NAMALWA (cell line): Measurements from ENCODE around the gene CD44.

ENCODE experiments used
- DNase-seq: peaks from one replicate; pipeline ENCODE4 v3.0.0-alpha.2; 2015; ENCODE audit warnings: low spot score

The CD44 gene

DNA sequence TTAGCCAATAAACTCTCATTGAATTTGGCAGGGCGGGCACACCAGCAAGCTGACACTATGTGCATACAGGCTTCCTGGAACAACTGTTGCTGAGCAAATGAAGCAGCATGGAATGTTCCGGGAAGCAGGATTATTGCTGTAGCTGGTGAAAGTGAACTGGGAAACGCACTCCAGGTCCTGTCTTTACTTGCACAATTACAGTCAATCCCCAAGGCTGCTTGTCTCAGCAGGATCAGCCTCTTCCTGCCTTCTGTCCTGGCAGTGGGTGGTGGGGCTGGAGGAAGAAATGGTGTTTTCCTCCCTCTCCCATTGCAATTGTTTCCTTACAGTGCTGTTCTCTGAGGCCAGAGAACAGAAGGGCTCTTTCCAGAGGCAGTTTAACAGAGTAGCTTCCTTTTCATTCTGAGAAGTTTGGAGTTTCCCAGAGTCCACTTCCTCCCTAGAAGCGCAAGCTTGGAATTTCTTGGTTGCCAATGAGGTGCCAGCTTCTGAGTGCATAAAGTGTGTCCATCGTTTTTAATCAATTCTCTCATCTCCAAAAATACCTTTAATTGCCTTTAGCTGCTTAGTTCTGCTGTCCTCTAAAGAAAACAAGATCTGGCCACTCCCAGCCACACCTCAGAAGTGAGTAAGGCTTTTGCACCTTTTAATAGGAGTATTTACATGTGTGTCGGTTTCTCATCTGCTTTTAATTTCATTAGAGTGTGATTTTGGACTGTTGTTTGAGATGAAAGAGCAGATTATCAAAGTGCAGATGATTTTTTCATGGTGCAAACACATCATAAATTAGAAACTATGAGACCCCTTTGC lies 19.9 kb downstream of the CD44 start:
- DNase-seq = no peak

DNA sequence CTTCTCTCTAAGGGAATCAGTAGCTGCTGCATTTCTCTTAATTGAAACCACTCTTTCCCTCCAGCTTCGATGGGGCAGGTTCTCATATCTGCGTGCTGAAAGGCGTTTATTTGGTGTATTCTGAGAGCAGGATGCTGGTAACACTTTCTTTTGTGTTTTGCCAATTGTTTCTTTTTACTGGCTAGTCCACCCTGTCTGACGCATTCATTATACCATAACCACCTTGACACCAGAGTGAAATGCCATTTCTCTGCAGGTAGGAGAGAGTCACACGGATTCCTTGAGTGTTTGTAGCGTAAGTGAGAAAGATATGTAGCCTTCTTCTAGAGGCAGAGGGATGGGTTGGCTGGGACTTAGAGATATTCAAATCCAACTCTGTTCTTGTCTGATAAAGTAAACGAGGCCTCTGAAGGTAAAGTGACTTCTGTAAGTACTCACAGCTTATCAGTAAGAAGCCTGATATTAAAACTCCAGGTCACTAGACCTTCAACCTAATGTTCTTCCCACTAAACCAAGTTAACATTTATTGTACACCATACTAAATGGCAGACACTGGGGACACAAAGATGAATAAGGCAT lies 21.4 kb downstream of the CD44 start:
- no peak for DNase-seq

DNA sequence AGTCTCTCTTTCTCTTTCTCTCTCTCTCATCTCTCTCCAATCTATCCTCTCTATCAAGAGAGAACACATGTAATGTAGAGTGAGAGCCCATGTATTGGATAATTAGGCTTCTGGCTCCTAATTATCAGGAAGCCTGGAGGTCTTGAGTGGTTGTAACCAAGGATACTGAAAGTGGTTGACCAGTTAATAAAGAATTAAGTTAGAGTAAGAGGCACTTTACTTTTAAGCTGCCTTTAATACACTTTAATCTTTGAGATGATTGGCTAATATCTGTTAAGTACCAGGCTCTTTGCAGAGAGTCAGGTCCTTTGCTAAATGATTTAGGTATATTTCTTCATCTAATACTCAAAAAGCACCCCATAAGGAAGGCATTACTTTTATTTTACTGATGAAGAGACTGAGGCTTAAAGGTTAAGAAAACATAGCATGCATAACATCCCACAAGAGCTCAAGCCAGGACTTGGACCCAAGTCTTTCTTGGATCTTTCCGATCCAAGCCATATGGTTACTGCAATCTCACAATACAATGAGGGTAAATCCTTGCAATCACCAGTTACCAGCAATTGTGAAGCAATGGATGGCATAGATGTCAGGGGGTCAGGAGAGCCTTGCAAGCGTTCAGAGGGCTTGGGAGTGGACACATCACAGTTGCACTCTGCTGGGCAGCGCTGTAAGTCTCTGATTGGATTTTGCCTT lies 22.1 kb downstream of the CD44 start:
- DNase-seq = no peak

DNA sequence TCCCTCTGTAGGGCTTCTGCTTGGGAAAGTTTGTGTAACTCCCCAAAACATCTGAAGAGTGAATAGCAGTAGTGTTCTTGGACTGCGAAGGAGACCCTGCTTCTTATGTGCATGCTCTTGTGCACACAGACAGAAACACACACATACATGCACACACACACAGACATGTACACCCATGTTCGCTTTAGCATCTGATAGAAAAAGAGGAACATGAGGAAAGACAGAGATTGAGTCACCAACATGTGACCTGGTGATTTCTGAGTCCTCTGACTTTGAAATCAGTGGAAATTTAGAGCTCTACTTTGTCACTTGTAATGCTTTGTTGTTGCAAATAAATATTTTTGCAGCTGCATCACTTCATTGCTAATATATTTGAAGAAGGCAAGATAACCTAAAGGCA lies 23.8 kb downstream of the CD44 start:
- no peak for DNase-seq

- no peak for DNase-seq
Measured at GRCh38 chr11:35163209-35163608, 24.2 kb downstream of the CD44 start.

DNA sequence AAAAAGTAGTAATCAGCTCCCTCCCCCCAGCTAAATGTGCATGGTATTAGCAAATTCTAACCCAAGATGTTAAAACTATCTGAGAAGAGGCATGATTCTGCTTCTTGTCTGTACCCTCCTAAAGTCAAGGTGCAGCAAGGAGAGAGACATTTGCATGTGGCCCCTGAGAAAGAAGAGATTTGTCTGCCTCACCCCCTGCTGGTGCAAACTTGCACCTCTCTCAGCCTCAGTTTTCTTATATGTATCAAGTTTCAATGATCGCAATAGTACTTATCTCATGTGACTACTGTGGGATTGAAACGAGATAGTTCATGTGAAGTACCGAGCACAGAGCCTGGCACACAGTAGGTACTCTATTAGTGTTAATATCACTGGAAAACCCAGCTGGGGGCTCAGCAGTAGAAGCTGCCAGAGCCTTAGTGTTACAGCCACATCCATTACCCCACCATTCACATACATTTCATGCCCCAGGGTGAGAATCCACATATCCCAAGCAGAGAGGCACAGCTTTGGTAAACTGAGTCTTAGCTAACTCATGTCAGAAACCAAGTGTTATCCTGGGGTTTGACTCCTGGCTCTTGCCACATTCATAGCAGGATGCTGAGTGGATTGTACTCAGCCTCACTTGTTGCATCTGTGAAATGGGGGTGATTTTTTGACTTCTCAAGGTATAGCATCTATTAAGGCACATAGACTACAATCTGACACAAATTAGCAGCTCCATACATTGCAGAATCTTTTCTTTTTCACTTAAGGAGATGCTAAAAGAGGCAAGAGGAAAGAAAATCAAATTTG lies 24.9 kb downstream of the CD44 start:
- no peak for DNase-seq

- no peak for DNase-seq
Measured at GRCh38 chr11:35165030-35165422, 26.1 kb downstream of the CD44 start.

DNA sequence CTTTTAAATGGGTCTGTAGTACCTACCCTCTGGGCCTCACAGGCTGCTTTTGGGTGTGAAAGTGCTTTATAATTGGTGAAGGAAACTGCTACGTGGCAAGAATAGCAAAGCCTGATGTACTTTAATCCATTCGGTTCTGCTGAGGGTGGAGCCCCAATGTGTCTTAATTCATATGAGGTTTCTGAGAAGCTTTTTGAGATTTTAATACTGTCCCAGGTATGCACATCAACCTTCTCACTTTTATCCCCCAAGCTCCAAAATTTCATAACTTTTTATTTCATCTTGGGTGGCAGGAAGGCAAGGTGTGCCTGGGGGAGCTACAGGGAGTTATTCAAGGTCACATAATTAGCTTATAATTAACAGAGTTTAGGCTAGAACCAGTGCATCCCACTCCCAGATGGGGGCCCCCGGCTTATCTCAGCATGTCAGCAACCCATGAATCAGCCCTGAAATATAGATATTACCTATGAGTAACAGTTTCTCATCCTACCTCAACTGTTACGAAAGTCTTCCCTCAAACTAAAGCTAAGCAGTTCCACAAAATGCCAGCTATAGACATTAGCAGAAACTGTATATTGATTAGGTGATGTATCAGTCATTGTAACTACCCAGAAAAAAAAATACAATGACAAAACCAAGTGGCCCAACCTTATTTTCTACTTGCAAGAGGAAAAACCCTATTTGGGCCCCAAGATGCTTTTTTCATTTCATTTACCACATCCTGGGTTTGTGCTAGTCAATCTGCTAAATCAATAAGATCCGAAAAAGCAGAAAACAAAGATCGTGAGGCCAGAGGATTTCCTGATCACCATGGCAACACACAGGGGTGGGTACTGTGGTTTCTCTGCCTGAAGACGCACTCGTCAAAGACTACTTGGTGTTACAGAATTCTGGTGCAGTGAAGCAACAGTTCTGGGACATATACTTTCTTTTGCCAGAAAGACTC lies 26.7 kb downstream of the CD44 start:
- DNase-seq = no peak

GRCh38 chr11:35166369-35167360 lies 27.7 kb downstream of the CD44 start:
- no peak for DNase-seq

DNA sequence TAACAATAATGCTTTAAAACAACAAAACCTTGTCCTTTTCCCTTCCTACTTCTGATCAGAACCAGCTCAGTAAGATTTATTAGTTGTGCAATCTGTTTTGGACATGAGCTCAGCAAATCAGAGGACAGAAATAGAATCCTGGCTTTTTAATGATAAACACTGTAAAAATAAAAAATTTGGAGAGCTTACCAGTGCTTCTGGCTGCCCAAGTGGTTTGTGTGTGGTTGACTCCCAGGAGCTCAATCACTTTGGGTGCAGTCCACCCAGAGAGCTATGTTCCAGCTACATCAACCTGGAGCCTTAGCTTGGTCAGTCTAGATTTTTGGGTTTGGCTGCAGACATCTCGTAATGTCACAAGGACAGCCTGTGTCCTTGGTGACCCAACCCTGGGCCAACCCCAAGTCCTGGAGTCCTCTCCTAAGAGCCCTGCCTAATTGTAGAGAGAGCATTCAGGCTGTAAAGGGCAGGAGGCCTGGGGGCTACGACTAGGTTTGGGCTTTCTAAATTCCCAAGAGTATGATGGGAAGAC lies 28.5 kb downstream of the CD44 start:
- no peak for DNase-seq

DNA sequence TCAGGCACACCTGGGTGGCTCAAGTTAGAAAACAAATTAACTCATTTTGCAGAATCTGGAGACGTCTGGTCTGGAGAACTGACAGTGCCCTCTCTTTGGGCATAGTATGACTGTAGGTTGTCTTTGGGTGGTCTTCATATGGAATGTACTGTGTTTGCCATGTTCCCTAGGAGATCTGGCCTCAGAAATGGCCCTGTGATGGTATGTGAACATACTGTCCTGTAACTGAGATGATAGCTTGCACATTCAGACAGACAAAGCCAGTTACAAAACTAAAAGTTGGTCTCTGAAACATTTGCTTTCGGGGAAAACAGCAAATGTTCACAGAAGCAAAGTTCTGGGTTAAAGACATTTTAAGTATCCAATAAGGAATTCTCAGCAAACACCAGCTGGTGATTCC lies 29.7 kb downstream of the CD44 start:
- DNase-seq = no peak

- no peak for DNase-seq
Measured at GRCh38 chr11:35169112-35169511, 30.1 kb downstream of the CD44 start.

DNA sequence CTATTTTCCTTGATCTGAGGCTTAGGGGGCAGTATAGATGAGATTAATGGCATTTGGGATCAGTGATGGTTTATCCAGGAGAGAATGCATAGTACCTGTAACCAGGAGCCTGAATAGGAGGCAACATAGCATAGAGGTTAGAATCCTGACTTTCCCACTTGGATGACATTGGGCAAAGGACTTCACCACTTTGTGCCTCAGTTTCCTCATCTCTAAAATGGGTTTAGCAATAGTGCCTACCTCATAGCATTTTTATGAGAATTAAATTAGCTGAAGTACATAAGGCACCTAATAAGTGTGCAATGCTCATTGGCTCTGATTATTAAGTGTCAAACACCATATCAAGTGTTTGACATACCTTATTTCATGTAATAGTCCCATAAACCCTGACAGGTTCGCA lies 30.8 kb downstream of the CD44 start:
- DNase-seq = no peak

GRCh38 chr11:35170503-35170902 lies 31.5 kb downstream of the CD44 start:
- DNase-seq = no peak

GRCh38 chr11:35171226-35171625 lies 32.3 kb downstream of the CD44 start:
- DNase-seq = no peak

DNA sequence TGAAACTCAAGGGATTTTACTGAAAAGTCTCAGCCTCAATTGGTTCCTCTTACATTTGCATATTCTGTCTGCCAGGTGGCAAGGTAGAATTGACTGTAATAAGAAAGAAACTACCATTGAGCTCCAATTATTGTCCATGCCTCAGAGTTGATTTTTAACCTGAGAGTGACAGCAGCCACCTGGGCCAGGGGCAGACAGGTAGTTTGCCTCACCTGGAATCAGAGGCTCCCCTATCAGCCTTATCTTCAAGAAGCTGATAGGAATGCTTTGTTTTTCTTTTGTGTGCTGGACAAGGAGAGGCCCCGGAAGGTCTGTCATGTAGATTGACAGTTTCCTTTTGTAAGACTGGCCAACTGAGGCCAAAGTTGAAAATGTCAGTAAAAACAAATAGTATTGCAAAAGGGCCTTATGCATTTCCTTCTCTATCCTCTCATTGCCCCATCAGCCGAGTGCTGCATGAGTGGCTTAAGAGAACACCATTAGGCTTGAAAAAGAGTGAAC lies 34.1 kb downstream of the CD44 start:
- DNase-seq = no peak

GRCh38 chr11:35173616-35174566 lies 34.9 kb downstream of the CD44 start:
- DNase-seq = no peak

DNA sequence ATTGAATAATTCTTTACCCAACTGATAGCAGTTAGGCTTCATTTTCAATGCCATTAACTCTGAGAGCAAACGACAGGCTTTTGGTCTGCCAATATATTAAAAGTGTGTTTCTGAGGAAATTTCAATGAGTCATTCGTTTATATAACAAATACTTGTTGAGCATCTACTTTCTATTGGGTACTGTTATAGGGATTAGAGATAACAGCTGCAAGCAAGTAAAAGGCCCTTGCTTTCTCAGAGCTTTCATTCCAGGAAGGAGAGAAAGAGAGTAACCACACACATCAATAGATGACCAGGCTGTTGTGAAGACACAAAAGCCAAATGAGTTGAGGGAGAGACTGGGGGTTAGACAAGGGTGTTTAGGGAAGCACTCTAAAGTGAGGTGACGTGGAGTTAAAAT lies 35.7 kb downstream of the CD44 start:
- no peak for DNase-seq

DNA sequence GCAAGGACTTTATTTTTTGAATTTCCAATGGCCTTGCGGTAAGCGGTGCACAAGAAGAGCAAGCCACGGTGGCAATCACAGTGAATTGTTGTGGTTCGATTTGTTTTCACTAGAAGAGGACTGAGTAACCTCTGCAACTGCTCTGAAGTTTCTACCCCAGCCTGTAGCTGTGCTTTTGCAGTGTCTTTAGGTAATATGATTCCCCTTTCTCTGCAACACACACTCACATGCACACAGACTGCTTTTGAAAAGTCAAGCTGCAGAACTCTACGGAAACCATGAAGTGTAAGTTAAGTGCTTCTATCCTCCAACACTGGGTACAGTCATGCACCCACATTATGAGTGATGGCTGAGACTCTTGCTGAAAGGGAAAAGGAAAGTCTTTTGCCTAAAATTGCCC lies 38.4 kb downstream of the CD44 start:
- no peak for DNase-seq
